Measurements from ENCODE around the gene FAM13A.

DNA sequence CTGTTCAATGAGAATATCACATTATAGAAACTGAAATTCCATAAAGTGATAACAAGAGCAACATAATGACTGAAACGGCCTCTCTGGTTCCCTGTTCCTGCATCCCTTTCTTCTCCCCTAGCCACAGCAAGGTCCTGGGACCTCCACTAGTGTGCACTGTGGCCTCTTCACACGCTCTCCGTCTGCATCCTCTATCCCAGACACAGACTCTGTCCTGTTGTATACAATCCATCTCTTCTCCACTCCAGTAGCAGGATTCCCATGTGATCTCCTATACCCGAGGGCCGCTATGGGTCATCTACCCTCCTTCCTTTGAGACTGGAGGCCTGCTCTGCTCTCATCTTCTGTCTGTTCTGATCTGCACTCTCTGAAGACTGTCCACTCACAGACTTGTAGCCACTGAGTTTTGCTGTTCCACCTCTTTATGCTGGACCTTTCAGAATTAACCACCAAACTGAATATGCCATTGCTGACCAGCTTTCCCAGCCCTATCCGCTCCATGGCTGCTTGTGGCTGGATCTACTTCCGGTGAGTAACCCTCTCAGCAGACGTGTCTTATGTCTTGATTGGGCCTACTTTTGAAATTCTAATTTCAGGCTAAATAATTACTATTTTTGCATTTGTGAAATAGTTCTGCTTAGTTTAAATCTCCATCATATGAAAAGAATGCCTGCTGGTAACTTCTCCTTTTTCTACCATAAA lies 254.2 kb downstream of the FAM13A start:
- TF ChIP-seq CTCF (IDR thresholded peaks at IDR 0.05) (no peak), EP300 (IDR thresholded peaks at IDR 0.05) (no peak), POLR2AphosphoS5 (IDR thresholded peaks at IDR 0.05) (no peak), POLR2A (IDR thresholded peaks at IDR 0.05) (no peak)

Measured in suprapubic skin (tissue), 4 donors.